Astrocyte (in vitro differentiated cells and primary cell): ENCODE results near the gene TNN.

ENCODE experiments used
- CTCF ChIP-seq: IDR thresholded peaks from 2 replicates; pipeline ENCODE4 v1.5.1; 2011; ENCODE audit warnings: low read depth, mild to moderate bottlenecking, inconsistent platforms, low read length, moderate library complexity; ENCODE audit not compliant: insufficient read depth
- EZH2 ChIP-seq: IDR thresholded peaks from 2 replicates; pipeline ENCODE4 v1.6.1; 2012; ENCODE audit warnings: mild to moderate bottlenecking, low read length, inconsistent platforms; ENCODE audit not compliant: insufficient read depth

GRCh38 chr1:175126347-175126746, 58.7 kb downstream of the TNN start:
- no peak for TF ChIP-seq CTCF
- no peak for TF ChIP-seq EZH2
